ENCODE measurements around the gene AMFR.

DNA sequence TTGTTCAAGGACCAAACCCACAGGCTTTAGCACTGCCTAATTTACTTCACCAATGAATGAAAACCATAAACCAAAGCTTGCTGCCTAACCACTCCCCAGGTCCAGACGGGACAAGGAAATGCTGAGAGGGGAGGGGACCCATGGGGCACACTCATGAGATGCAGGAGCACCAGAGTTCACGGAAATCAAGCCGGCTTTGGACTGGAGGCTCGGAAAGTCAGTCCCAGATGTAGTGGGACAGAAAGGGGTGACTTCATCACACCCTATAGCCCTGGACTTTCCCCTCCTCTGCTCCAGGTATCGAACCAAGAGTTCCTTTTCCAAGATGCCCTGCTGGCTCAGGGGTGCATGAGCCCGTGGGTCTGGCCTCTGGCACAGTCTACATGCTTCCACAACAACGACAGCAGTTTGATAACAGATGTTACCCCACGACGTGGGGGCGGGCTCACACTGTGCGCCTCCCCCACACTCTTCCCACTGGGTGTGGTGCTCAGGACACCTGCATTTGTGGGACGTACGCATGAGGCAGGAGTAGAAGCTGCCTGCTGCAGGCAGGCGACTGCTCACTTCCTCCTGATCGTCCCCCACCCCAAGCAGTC, 63.2 kb downstream of the AMFR start:
- TF ChIP-seq, protein P1, sequence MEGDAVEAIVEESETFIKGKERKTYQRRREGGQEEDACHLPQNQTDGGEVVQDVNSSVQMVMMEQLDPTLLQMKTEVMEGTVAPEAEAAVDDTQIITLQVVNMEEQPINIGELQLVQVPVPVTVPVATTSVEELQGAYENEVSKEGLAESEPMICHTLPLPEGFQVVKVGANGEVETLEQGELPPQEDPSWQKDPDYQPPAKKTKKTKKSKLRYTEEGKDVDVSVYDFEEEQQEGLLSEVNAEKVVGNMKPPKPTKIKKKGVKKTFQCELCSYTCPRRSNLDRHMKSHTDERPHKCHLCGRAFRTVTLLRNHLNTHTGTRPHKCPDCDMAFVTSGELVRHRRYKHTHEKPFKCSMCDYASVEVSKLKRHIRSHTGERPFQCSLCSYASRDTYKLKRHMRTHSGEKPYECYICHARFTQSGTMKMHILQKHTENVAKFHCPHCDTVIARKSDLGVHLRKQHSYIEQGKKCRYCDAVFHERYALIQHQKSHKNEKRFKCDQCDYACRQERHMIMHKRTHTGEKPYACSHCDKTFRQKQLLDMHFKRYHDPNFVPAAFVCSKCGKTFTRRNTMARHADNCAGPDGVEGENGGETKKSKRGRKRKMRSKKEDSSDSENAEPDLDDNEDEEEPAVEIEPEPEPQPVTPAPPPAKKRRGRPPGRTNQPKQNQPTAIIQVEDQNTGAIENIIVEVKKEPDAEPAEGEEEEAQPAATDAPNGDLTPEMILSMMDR (tag by site-specific recombination; IDR thresholded peaks at IDR 0.05): no peak
- TF ChIP-seq KLF9 (tag by site-specific recombination; IDR thresholded peaks at IDR 0.05; ENCODE audit: low read depth) (no peak), ZNF629 (tag by site-specific recombination; IDR thresholded peaks at IDR 0.05) (no peak), ZNF248 (tag by site-specific recombination; IDR thresholded peaks at IDR 0.05) (no peak), ZNF121 (tag by site-specific recombination; IDR thresholded peaks at IDR 0.05) (no peak), ZFP3 (tag by site-specific recombination; IDR thresholded peaks at IDR 0.05; ENCODE audit: low read depth) (no peak), ZNF837 (tag by site-specific recombination; IDR thresholded peaks at IDR 0.05) (no peak), ZIC2 (tag by site-specific recombination; IDR thresholded peaks at IDR 0.05) (no peak)
- TF ChIP-seq, protein P2, sequence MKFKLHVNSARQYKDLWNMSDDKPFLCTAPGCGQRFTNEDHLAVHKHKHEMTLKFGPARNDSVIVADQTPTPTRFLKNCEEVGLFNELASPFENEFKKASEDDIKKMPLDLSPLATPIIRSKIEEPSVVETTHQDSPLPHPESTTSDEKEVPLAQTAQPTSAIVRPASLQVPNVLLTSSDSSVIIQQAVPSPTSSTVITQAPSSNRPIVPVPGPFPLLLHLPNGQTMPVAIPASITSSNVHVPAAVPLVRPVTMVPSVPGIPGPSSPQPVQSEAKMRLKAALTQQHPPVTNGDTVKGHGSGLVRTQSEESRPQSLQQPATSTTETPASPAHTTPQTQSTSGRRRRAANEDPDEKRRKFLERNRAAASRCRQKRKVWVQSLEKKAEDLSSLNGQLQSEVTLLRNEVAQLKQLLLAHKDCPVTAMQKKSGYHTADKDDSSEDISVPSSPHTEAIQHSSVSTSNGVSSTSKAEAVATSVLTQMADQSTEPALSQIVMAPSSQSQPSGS (tag by site-specific recombination; IDR thresholded peaks at IDR 0.05; ENCODE audit: low read depth): no peak
- TF ChIP-seq, protein P3, sequence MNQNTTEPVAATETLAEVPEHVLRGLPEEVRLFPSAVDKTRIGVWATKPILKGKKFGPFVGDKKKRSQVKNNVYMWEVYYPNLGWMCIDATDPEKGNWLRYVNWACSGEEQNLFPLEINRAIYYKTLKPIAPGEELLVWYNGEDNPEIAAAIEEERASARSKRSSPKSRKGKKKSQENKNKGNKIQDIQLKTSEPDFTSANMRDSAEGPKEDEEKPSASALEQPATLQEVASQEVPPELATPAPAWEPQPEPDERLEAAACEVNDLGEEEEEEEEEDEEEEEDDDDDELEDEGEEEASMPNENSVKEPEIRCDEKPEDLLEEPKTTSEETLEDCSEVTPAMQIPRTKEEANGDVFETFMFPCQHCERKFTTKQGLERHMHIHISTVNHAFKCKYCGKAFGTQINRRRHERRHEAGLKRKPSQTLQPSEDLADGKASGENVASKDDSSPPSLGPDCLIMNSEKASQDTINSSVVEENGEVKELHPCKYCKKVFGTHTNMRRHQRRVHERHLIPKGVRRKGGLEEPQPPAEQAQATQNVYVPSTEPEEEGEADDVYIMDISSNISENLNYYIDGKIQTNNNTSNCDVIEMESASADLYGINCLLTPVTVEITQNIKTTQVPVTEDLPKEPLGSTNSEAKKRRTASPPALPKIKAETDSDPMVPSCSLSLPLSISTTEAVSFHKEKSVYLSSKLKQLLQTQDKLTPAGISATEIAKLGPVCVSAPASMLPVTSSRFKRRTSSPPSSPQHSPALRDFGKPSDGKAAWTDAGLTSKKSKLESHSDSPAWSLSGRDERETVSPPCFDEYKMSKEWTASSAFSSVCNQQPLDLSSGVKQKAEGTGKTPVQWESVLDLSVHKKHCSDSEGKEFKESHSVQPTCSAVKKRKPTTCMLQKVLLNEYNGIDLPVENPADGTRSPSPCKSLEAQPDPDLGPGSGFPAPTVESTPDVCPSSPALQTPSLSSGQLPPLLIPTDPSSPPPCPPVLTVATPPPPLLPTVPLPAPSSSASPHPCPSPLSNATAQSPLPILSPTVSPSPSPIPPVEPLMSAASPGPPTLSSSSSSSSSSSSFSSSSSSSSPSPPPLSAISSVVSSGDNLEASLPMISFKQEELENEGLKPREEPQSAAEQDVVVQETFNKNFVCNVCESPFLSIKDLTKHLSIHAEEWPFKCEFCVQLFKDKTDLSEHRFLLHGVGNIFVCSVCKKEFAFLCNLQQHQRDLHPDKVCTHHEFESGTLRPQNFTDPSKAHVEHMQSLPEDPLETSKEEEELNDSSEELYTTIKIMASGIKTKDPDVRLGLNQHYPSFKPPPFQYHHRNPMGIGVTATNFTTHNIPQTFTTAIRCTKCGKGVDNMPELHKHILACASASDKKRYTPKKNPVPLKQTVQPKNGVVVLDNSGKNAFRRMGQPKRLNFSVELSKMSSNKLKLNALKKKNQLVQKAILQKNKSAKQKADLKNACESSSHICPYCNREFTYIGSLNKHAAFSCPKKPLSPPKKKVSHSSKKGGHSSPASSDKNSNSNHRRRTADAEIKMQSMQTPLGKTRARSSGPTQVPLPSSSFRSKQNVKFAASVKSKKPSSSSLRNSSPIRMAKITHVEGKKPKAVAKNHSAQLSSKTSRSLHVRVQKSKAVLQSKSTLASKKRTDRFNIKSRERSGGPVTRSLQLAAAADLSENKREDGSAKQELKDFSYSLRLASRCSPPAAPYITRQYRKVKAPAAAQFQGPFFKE (tag by site-specific recombination; IDR thresholded peaks at IDR 0.05; ENCODE audit: borderline replicate concordance): no peak
- TF ChIP-seq, protein P4, sequence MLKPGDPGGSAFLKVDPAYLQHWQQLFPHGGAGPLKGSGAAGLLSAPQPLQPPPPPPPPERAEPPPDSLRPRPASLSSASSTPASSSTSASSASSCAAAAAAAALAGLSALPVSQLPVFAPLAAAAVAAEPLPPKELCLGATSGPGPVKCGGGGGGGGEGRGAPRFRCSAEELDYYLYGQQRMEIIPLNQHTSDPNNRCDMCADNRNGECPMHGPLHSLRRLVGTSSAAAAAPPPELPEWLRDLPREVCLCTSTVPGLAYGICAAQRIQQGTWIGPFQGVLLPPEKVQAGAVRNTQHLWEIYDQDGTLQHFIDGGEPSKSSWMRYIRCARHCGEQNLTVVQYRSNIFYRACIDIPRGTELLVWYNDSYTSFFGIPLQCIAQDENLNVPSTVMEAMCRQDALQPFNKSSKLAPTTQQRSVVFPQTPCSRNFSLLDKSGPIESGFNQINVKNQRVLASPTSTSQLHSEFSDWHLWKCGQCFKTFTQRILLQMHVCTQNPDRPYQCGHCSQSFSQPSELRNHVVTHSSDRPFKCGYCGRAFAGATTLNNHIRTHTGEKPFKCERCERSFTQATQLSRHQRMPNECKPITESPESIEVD (tag by site-specific recombination; IDR thresholded peaks at IDR 0.05): no peak
- TF ChIP-seq, protein P5, sequence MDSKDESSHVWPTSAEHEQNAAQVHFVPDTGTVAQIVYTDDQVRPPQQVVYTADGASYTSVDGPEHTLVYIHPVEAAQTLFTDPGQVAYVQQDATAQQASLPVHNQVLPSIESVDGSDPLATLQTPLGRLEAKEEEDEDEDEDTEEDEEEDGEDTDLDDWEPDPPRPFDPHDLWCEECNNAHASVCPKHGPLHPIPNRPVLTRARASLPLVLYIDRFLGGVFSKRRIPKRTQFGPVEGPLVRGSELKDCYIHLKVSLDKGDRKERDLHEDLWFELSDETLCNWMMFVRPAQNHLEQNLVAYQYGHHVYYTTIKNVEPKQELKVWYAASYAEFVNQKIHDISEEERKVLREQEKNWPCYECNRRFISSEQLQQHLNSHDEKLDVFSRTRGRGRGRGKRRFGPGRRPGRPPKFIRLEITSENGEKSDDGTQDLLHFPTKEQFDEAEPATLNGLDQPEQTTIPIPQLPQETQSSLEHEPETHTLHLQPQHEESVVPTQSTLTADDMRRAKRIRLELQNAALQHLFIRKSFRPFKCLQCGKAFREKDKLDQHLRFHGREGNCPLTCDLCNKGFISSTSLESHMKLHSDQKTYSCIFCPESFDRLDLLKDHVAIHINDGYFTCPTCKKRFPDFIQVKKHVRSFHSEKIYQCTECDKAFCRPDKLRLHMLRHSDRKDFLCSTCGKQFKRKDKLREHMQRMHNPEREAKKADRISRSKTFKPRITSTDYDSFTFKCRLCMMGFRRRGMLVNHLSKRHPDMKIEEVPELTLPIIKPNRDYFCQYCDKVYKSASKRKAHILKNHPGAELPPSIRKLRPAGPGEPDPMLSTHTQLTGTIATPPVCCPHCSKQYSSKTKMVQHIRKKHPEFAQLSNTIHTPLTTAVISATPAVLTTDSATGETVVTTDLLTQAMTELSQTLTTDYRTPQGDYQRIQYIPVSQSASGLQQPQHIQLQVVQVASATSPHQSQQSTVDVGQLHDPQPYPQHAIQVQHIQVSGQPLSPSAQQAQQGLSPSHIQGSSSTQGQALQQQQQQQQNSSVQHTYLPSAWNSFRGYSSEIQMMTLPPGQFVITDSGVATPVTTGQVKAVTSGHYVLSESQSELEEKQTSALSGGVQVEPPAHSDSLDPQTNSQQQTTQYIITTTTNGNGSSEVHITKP (tag by site-specific recombination; IDR thresholded peaks at IDR 0.05): no peak
